KMS-11 (cell line): ENCODE data around the gene ADAM33.

Experiments
- H2AFZ ChIP-seq: fragments of 200-600 bp; sonication (generic); 2 replicates; pipeline ENCODE4 v1.6.1; 2016; ENCODE audit warnings: antibody characterized with exemption, mixed run types, low read depth
- H3K27ac ChIP-seq: fragments of 200-600 bp; sonication (generic); 2 replicates; pipeline ENCODE4 v1.6.1; 2016; ENCODE audit warnings: mild to moderate bottlenecking, mixed run types
- H3K27me3 ChIP-seq: fragments of 200-600 bp; sonication (generic); 2 replicates; pipeline ENCODE4 v1.6.1; 2017; ENCODE audit warnings: mild to moderate bottlenecking, low read depth, mixed run types, moderate library complexity; ENCODE audit not compliant: insufficient read depth
- H3K36me3 ChIP-seq: fragments of 200-600 bp; sonication (generic); 2 replicates; pipeline ENCODE4 v1.6.1; 2017; ENCODE audit warnings: mild to moderate bottlenecking, mixed run types; ENCODE audit not compliant: insufficient read depth
- H3K4me1 ChIP-seq: fragments of 200-600 bp; sonication (generic); 2 replicates; pipeline ENCODE4 v1.6.1; 2016; ENCODE audit warnings: mild to moderate bottlenecking, low read depth, mixed run types; ENCODE audit not compliant: poor library complexity, severe bottlenecking
- H3K4me2 ChIP-seq: fragments of 200-600 bp; sonication (generic); 2 replicates; pipeline ENCODE4 v1.7.0; 2016; ENCODE audit warnings: mild to moderate bottlenecking, mixed run types
- H3K4me3 ChIP-seq: fragments of 200-600 bp; sonication (generic); IDR thresholded peaks from 2 replicates; pipeline ENCODE4 v1.6.1; 2017; ENCODE audit warnings: low read depth, low read length, mixed read lengths; ENCODE audit not compliant: insufficient read depth
- H3K79me2 ChIP-seq: fragments of 200-600 bp; sonication (generic); 2 replicates; pipeline ENCODE4 v1.6.1; 2016; ENCODE audit warnings: low read depth, mixed run types; ENCODE audit not compliant: insufficient read depth
- H3K9ac ChIP-seq: fragments of 200-600 bp; sonication (generic); 2 replicates; pipeline ENCODE4 v1.6.1; 2016; ENCODE audit warnings: mild to moderate bottlenecking, mixed run types
- H4K20me1 ChIP-seq: fragments of 200-600 bp; sonication (generic); 2 replicates; pipeline ENCODE4 v1.6.1; 2016; ENCODE audit warnings: mild to moderate bottlenecking, mixed run types; ENCODE audit not compliant: insufficient read depth
- CTCF ChIP-seq: fragments of 200-600 bp; sonication (generic); conservative IDR thresholded peaks from 2 replicates; pipeline ENCODE4 v1.6.1; 2017; ENCODE audit warnings: low read depth, mild to moderate bottlenecking, antibody characterized with exemption, low read length, moderate library complexity, mixed read lengths

Gene ADAM33

DNA sequence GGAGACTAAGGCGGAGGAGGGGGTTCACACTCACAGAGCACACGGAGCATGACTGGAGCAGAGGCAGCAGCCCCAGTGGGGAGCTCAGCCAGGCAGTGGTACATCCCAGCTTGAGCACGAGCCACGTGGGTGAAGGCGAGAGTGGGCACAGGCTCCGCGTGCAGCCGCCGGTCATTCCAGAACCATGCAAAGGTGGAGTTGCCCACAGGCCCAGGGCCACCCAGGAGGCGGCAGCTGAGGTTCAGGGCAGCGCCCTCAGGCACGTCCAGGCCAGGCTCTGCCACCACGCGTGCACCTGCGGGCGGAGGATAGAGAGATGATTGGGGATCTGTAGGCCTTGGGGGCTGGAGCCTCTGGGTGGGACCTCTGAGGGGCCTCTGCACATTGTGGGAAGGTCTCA lies 9.5 kb upstream of the ADAM33 start:
- no peaks in the 10 kb centered on the region for H3K27me3 ChIP-seq
- no peaks in the 10 kb centered on the region for H3K79me2 ChIP-seq
- no peak overlapping the region for H2AFZ ChIP-seq
- TF ChIP-seq CTCF: no peak
- no peaks in the 10 kb centered on the region for H4K20me1 ChIP-seq
- H3K9ac ChIP-seq: no peak overlapping the region
- H3K4me3 ChIP-seq: no peak overlapping the region
- no peaks in the 10 kb centered on the region for H3K36me3 ChIP-seq
- no peak overlapping the region for H3K4me2 ChIP-seq
- no peaks in the 10 kb centered on the region for H3K4me1 ChIP-seq
- H3K27ac ChIP-seq: no peak overlapping the region

- Histone ChIP-seq H3K79me2 (no peaks in the 10 kb centered on the region), H3K4me3 (no peak overlapping the region), H3K27me3 (no peaks in the 10 kb centered on the region), H3K27ac (no peak overlapping the region), H3K9ac (no peak overlapping the region), H3K4me1 (no peaks in the 10 kb centered on the region), H4K20me1 (no peaks in the 10 kb centered on the region), H3K4me2 (no peak overlapping the region), H3K36me3 (no peaks in the 10 kb centered on the region), H2AFZ (no peak overlapping the region)
- TF ChIP-seq CTCF: no peak
Measured at GRCh38 chr20:3690413-3690812, 8.6 kb upstream of the ADAM33 start.

- no peak overlapping the region for H3K27ac ChIP-seq
- H2AFZ ChIP-seq: no peak overlapping the region
- H3K4me3 ChIP-seq: no peak overlapping the region
- no peaks in the 10 kb centered on the region for H3K4me1 ChIP-seq
- no peak for TF ChIP-seq CTCF
- no peak overlapping the region for H3K4me2 ChIP-seq
- H3K27me3 ChIP-seq: no peaks in the 10 kb centered on the region
- no peaks in the 10 kb centered on the region for H4K20me1 ChIP-seq
- H3K36me3 ChIP-seq: no peaks in the 10 kb centered on the region
- H3K79me2 ChIP-seq: no peaks in the 10 kb centered on the region
- H3K9ac ChIP-seq: no peak overlapping the region
Measured at GRCh38 chr20:3689978-3690377, 8.2 kb upstream of the ADAM33 start.

DNA sequence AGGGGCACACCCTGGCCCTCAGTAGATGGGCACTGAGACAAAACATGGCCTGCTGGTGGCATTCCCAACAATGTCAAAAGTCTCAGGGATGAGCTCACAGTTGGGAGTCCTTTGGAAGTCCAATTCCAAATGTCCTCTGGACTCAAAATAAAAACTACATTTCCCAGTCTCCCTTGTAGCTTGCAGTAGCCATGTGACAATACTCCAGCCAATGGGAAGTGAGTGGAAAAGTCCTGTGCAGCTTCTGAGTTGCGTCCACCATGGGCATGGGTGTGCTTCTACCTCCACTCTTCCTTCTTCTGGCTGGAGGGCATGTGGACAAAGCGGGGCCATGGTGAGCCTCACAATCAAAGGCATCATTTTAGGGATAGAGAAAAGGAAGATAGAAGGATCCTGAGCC lies 5.8 kb upstream of the ADAM33 start:
- Histone ChIP-seq H3K27me3 (no peaks in the 10 kb centered on the region), H3K4me3 (no peak overlapping the region), H3K79me2 (no peaks in the 10 kb centered on the region), H3K9ac (no peak overlapping the region), H2AFZ (no peak overlapping the region), H3K36me3 (no peaks in the 10 kb centered on the region), H3K4me2 (no peak overlapping the region), H3K27ac (no peak overlapping the region), H4K20me1 (no peaks in the 10 kb centered on the region), H3K4me1 (no peaks in the 10 kb centered on the region)
- no peak for TF ChIP-seq CTCF
